Stimulated activated CD8-positive, alpha-beta memory T cell treated with anti-CD3 and anti-CD28 coated beads, Interleukin-15, amount 100 ng/mL, for 1 hour (primary cell): ENCODE measurements around the gene MACF1.
A peak's percentile ranks its signal among the peaks of the same experiment; 100 is the strongest.

Source experiments
- DNase-seq: peaks from one replicate; pipeline ENCODE4 v3.0.0-alpha.2; 2020; ENCODE audit warnings: low read depth

Gene MACF1

GRCh38 chr1:39396671-39397070 is 192.2 kb downstream of the MACF1 start:
- no peak for DNase-seq

GRCh38 chr1:39397487-39397886 is 193.0 kb downstream of the MACF1 start:
- DNase-seq: no peak

GRCh38 chr1:39398278-39399021 is 194.0 kb downstream of the MACF1 start:
- no peak for DNase-seq

- DNase-seq: no peak
These were observed 196.6 kb downstream of the MACF1 start for GRCh38 chr1:39401106-39401505.

- DNase-seq: no peak
These were observed 200.4 kb downstream of the MACF1 start for GRCh38 chr1:39404876-39405275.

- DNase-seq: no peak
These were observed 200.9 kb downstream of the MACF1 start for GRCh38 chr1:39405358-39405757.

- DNase-seq: no peak
These were observed 202.3 kb downstream of the MACF1 start for GRCh38 chr1:39406533-39407450.

- no peak for DNase-seq
These were observed 203.0 kb downstream of the MACF1 start for GRCh38 chr1:39407510-39407895.

GRCh38 chr1:39407896-39408640 is 203.6 kb downstream of the MACF1 start:
- no peak for DNase-seq

- DNase-seq: peak; percentile 58
These were observed 204.2 kb downstream of the MACF1 start for GRCh38 chr1:39408641-39409054.

GRCh38 chr1:39409055-39409816 is 204.7 kb downstream of the MACF1 start:
- no peak for DNase-seq

- peak; percentile 38 for DNase-seq
These were observed 206.5 kb downstream of the MACF1 start for GRCh38 chr1:39410915-39411436.

- DNase-seq: no peak
These were observed 207.3 kb downstream of the MACF1 start for GRCh38 chr1:39411526-39412478.

- no peak for DNase-seq
These were observed 208.4 kb downstream of the MACF1 start for GRCh38 chr1:39412892-39413291.

GRCh38 chr1:39413902-39414528 is 209.5 kb downstream of the MACF1 start:
- DNase-seq: no peak

- no peak for DNase-seq
These were observed 211.1 kb downstream of the MACF1 start for GRCh38 chr1:39415553-39415952.

GRCh38 chr1:39416609-39417008 is 212.1 kb downstream of the MACF1 start:
- DNase-seq: no peak

- DNase-seq: no peak
These were observed 213.7 kb downstream of the MACF1 start for GRCh38 chr1:39418236-39418635.

- DNase-seq: no peak
These were observed 216.0 kb downstream of the MACF1 start for GRCh38 chr1:39420493-39420892.

GRCh38 chr1:39422614-39423013 is 218.1 kb downstream of the MACF1 start:
- no peak for DNase-seq
